Suppressor macrophage treated with lipopolysaccharide for 1 hour (primary cell): ENCODE results near the gene FITM1.
A peak's percentile ranks its signal among the peaks of the same experiment; 100 is the strongest.
"Not testable (repeated sequence)": the region's sequence is repeated elsewhere in the genome, so short reads cannot be mapped to it uniquely, and the experiment has no call there.

Experiments used
- DNase-seq, 3 donors: peaks; one replicate each; pipeline ENCODE4 v3.0.0-alpha.2; 2020 to 2022

Gene FITM1

GRCh38 chr14:24098229-24098926 lies 32.1 kb upstream of the FITM1 start:
- no peak for DNase-seq

GRCh38 chr14:24098927-24099813 lies 31.3 kb upstream of the FITM1 start:
- no peak for DNase-seq

- DNase-seq: peak; percentile 27 to 47 (median 39)
These were observed 30.1 kb upstream of the FITM1 start for GRCh38 chr14:24100197-24100981.

- no peak for DNase-seq
These were observed 29.4 kb upstream of the FITM1 start for GRCh38 chr14:24100982-24101494.

GRCh38 chr14:24102357-24103048 lies 28.0 kb upstream of the FITM1 start:
- DNase-seq: no peak

- DNase-seq: no peak
These were observed 27.0 kb upstream of the FITM1 start for GRCh38 chr14:24103451-24103850.

GRCh38 chr14:24105609-24106239 lies 24.7 kb upstream of the FITM1 start:
- DNase-seq: not testable (repeated sequence)

GRCh38 chr14:24106672-24107271 lies 23.7 kb upstream of the FITM1 start:
- no peak for DNase-seq

GRCh38 chr14:24108336-24108874 lies 22.1 kb upstream of the FITM1 start:
- DNase-seq: no peak

- DNase-seq: no peak
These were observed 20.4 kb upstream of the FITM1 start for GRCh38 chr14:24110060-24110459.

GRCh38 chr14:24110523-24110922 lies 19.9 kb upstream of the FITM1 start:
- DNase-seq: no peak

- no peak for DNase-seq
These were observed 17.1 kb upstream of the FITM1 start for GRCh38 chr14:24113379-24113800.

GRCh38 chr14:24113801-24114531 lies 16.5 kb upstream of the FITM1 start:
- peak; percentile 94 to 97 (median 97) for DNase-seq

GRCh38 chr14:24114532-24115421 lies 15.7 kb upstream of the FITM1 start, which contains the start of the genes DCAF11 and NRL:
Gene DCAF11 (plus strand): TSS chr14:24114777. CDS start chr14:24115595, 818 bp downstream.
Gene NRL (minus strand): TSS chr14:24114949. CDS start chr14:24082848, 32,101 bp downstream.
- DNase-seq: peak; percentile 99 to 100 (median 100)

- DNase-seq: no peak
These were observed 14.9 kb upstream of the FITM1 start for GRCh38 chr14:24115422-24116127.

GRCh38 chr14:24116128-24116814 lies 14.2 kb upstream of the FITM1 start:
- no peak for DNase-seq

- no peak for DNase-seq
These were observed 13.3 kb upstream of the FITM1 start for GRCh38 chr14:24117179-24117578.

GRCh38 chr14:24119691-24120090 lies 10.8 kb upstream of the FITM1 start:
- no peak for DNase-seq
